Activated B cell treated with CpG ODN at 0.5 μM for 24 hours (primary cell): ENCODE data around the gene DDIAS. TPM values are rescaled to one million over a fixed set of nuclear protein-coding genes. Genes with fewer than 3 reads are reported as not detected.

Experiments used
- ATAC-seq: fragments of 200-7000 bp; cut with Tn5 transposase; one replicate; pipeline ENCODE4 v1.10.0; 2021; ENCODE audit warnings: low read depth, mild to moderate bottlenecking, moderate library complexity
- CTCF ChIA-PET: fragments of 350-600 bp; sonication (Branson Sonifier 250); formaldehyde crosslinking; loops from one replicate; lab custom pipeline; 2021; ENCODE audit warnings: antibody characterized with exemption; lab: Charles Lee
- POLR2A ChIA-PET: fragments of 350-600 bp; sonication (Branson Sonifier 250); formaldehyde crosslinking; loops from one replicate; lab custom pipeline; 2021; ENCODE audit warnings: antibody characterized with exemption; lab: Charles Lee
- DNase-seq: peaks from one replicate; pipeline ENCODE4 v3.0.0; 2022
- H3K27ac Mint-ChIP-seq: one replicate; pipeline ENCODE4 v1.8.0; 2020; ENCODE audit warnings: mixed read lengths
- H3K27me3 Mint-ChIP-seq: one replicate; pipeline ENCODE4 v1.8.0; 2021; ENCODE audit warnings: mixed read lengths
- H3K36me3 Mint-ChIP-seq: one replicate; pipeline ENCODE4 v1.8.0; 2021; ENCODE audit warnings: low read depth, mixed read lengths
- H3K4me1 Mint-ChIP-seq: one replicate; pipeline ENCODE4 v1.8.0; 2021; ENCODE audit warnings: mixed read lengths
- H3K4me3 Mint-ChIP-seq: one replicate; pipeline ENCODE4 v1.8.0; 2020; ENCODE audit warnings: mild to moderate bottlenecking, mixed read lengths
- H3K9me3 Mint-ChIP-seq: one replicate; pipeline ENCODE4 v1.8.0; 2020; ENCODE audit warnings: mixed read lengths
- CTCF ChIP-seq: fragments of 200-600 bp; IDR thresholded peaks from one replicate; pipeline ENCODE4 v1.8.0; 2022; ENCODE audit warnings: antibody characterized with exemption, mild to moderate bottlenecking
- intact Hi-C: fragments of 100-400 bp; cut with micrococcal nuclease; formaldehyde crosslinking; loops from one replicate; pipeline ENCODE4 v1.15.1; 2024
- total RNA-seq: library from RNA; stranded (reverse); gene quantifications from 2 replicates; pipeline ENCODE4 v1.2.3, GENCODE V29; 2022

Gene DDIAS
- total RNA-seq, 1 donor from 2014 or later: 4.7 TPM

GRCh38 chr11:82864268-82864667, 37.3 kb upstream of the DDIAS start:
- Mint-ChIP-seq H3K4me1 (peaks cover 9% of the 10 kb centered on the region), H3K9me3 (no peaks in the 10 kb centered on the region), H3K36me3 (peaks cover 2% of the 10 kb centered on the region), H3K4me3 (no peak overlapping the region), H3K27me3 (no peaks in the 10 kb centered on the region), H3K27ac (no peak overlapping the region)
- no peak for TF ChIP-seq CTCF
- intact Hi-C loops: loop anchor here (1.0 kb wide), 1 partner anchor 146 kb away; no protein-coding TSS in a partner anchor
- ChIA-PET POLR2A (no interaction called here), CTCF (no interaction called here)
- ATAC-seq: no peak
- no peak for DNase-seq

GRCh38 chr11:82865841-82866240, 35.7 kb upstream of the DDIAS start:
- peaks cover 9% of the 10 kb centered on the region for H3K4me1 Mint-ChIP-seq
- ChIA-PET CTCF (interaction anchor here (0.7 to 1.9 kb wide), 2 partner anchors 14 to 384 kb away, joined by 3 to 9 read pairs; no protein-coding TSS in a partner anchor), POLR2A (no interaction called here)
- H3K9me3 Mint-ChIP-seq: no peaks in the 10 kb centered on the region
- no peak overlapping the region for H3K27ac Mint-ChIP-seq
- no peak for TF ChIP-seq CTCF
- no peaks in the 10 kb centered on the region for H3K27me3 Mint-ChIP-seq
- intact Hi-C loops: no loop called here
- no peak for ATAC-seq
- no peak for DNase-seq
- H3K36me3 Mint-ChIP-seq: no peaks in the 10 kb centered on the region
- H3K4me3 Mint-ChIP-seq: no peak overlapping the region

- no peaks in the 10 kb centered on the region for H3K9me3 Mint-ChIP-seq
- POLR2A ChIA-PET: interaction anchor here (0.6 to 2.1 kb wide), 6 partner anchors 32 to 418 kb away, joined by 3 to 7 read pairs (median 4); partner anchors contain the start of genes CCDC90B and DDIAS
- H3K4me1 Mint-ChIP-seq: peaks cover 9% of the 10 kb centered on the region
- ATAC-seq (peak; percentile 61), DNase-seq (peak; percentile 37)
- CTCF ChIA-PET: interaction anchor here (0.6 to 3.2 kb wide), 51 partner anchors 8 to 1536 kb away, joined by 3 to 99 read pairs (median 4); partner anchors contain the start of genes ANKRD42, DDIAS, PCF11 and PRCP
- intact Hi-C loops: loop anchor here (1.0 kb wide), 8 partner anchors 28 to 949 kb away; partner anchors contain the start of gene PRCP
- H3K4me3 Mint-ChIP-seq: peak overlapping the region; percentile 73
- H3K27ac Mint-ChIP-seq: peak overlapping the region; percentile 71
- H3K36me3 Mint-ChIP-seq: no peaks in the 10 kb centered on the region
- H3K27me3 Mint-ChIP-seq: no peaks in the 10 kb centered on the region
- peak; percentile 50 for TF ChIP-seq CTCF
Observed at GRCh38 chr11:82867495-82868082, 33.9 kb upstream of the DDIAS start.

- no peak for TF ChIP-seq CTCF
- POLR2A ChIA-PET: no interaction called here
- Mint-ChIP-seq H3K27ac (no peak overlapping the region), H3K4me1 (peaks cover 8% of the 10 kb centered on the region), H3K4me3 (no peak overlapping the region), H3K27me3 (no peaks in the 10 kb centered on the region), H3K9me3 (no peaks in the 10 kb centered on the region), H3K36me3 (no peaks in the 10 kb centered on the region)
- DNase-seq: no peak
- ATAC-seq: no peak
- intact Hi-C loops: no loop called here
- CTCF ChIA-PET: interaction anchor here (1.2 to 3.1 kb wide), 2 partner anchors 30 to 413 kb away, joined by 3 to 39 read pairs; partner anchors contain the start of genes DDIAS and PRCP
Observed at GRCh38 chr11:82869657-82870056, 31.9 kb upstream of the DDIAS start.

GRCh38 chr11:82871646-82872045, 29.9 kb upstream of the DDIAS start:
- ChIA-PET POLR2A (no interaction called here), CTCF (no interaction called here)
- DNase-seq (no peak), ATAC-seq (no peak)
- intact Hi-C loops: no loop called here
- Mint-ChIP-seq H3K27me3 (no peaks in the 10 kb centered on the region), H3K9me3 (no peaks in the 10 kb centered on the region), H3K4me3 (no peak overlapping the region), H3K27ac (no peak overlapping the region), H3K36me3 (peaks cover 5% of the 10 kb centered on the region), H3K4me1 (peaks cover 8% of the 10 kb centered on the region)
- TF ChIP-seq CTCF: no peak
